ENCODE measurements around the gene PRRX2.

The PRRX2 gene

DNA sequence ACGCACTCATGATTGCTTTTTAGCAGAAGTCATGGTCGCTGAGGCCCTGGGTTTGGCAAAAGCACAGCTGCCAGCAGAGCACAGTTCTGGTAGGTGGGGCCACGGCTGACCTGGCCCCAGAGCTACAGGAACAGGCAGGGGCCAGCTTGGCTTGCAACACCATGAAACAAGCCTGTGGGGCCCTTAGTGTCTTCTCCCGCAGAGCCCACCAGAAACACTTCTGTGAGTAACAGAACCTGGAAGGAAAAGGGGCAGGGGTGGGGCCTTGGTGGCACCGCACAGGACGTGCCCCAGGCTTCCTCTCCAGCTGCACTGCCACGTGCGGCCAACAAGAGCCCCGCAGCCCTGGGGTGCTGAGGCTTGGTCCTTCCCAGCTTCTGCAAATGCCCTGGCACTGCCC lies 28.3 kb upstream of the PRRX2 start:
- no peak for DNase-seq

DNA sequence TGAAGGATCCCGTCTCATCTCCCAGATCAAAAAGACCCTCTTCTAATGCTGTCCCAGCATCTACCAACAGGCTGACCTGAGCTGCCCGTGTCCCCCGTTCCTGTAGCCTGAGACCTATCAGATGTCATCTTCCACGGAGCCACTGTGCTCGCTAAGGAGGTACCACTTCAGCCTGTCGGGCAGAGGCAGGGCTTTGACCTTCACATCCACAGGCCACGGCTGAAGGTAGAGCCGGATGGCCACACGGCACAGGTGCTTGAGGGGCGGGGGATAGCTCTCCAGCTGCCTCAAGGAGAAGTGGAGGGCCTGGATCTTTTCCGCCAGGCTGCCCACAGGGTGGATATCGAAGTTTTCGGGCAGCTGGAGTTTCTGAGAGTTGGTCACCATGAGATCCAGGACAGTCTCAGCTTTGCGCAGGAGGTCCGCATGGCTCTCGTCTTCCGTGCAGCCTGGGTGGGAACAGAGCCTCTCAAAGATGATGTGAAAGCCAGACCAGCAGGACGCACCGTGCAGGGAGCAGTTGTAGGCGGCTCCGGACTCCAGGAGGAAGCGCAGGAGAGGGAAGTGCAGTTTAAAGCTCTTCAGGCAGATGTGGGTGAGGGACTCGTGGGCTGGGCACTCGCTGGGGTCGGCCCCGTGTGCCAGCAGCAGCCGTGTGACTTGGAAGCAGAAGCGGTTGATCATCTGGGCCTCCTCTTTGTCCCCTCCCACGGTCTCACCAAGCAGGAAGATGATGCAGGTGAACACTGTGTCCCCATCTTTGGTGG lies 27.6 kb upstream of the PRRX2 start:
- no peak for DNase-seq

- DNase-seq, result no peak
Observed at GRCh38 chr9:129639034-129639630, 26.3 kb upstream of the PRRX2 start.

DNA sequence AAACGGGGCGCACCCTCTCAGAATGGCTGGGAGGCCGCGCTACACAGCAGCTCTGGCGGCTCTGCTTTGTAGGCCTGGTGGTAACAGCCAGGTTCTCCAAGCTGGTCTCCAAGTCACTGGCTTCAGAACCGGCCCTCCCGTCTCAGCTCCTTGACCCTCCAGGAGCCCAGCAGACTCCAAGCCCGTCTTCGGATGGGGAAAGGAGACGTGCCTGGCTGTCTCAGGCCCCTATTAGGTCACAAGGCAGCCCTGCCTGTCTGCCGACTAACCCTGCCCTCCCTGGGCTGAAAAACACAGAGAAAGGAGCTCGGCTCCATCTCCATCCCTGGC lies 25.7 kb upstream of the PRRX2 start:
- no peak for DNase-seq

GRCh38 chr9:129640086-129640870 lies 25.2 kb upstream of the PRRX2 start:
- no peak for DNase-seq

DNA sequence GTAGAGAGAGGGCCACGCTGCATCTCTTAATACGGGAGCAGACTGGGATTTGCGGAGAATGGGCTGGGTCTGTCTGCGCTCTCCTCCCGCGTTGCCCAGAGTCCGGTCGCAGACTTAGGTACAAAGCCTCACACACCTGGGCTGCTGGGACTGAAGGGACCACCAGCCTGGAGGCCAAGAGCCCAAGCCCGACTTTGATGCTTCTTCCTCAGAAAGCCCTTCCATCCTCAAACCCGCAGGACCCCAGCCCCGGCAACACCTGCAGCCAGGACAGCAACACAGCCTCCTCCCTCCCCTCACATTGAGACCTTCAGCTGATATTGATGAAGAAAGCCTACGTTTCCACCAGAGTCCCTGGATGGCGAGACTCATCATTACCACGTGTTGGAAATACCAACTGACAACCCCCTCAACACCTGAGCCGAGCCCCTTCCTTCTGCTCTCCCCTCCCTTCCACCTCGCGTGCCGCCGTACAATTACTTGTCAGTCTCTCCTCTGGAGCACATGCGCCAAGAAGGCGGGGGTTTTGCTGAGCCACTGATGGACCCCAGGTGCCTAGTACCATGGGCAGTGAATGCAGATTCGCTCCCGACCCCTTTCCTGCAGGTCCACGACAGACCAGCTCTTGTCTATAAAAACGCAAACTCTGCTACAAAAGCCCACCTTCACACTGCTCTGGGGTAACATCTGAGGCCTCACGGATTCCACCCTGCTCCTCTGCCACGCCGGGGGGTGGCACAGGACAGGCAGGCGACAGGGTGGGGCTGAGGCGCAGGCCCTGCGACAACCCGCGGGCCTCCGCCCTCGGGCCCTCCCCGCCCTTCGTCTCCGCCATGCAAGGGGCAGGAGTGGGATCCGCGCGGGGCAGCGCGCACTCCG lies 24.3 kb upstream of the PRRX2 start:
- no peak for DNase-seq

GRCh38 chr9:129641750-129642585 lies 23.5 kb upstream of the PRRX2 start, which contains the start of gene ASB6:
ASB6 (minus strand) TSS chr9:129642151; CDS start chr9:129641999, 152 bp downstream.
- peak; percentile 81 to 83 for DNase-seq

GRCh38 chr9:129643706-129644105 lies 21.7 kb upstream of the PRRX2 start:
- DNase-seq, result no peak

GRCh38 chr9:129644365-129644764 lies 21.1 kb upstream of the PRRX2 start:
- no peak for DNase-seq

GRCh38 chr9:129644902-129645301 lies 20.5 kb upstream of the PRRX2 start:
- DNase-seq, result no peak

DNA sequence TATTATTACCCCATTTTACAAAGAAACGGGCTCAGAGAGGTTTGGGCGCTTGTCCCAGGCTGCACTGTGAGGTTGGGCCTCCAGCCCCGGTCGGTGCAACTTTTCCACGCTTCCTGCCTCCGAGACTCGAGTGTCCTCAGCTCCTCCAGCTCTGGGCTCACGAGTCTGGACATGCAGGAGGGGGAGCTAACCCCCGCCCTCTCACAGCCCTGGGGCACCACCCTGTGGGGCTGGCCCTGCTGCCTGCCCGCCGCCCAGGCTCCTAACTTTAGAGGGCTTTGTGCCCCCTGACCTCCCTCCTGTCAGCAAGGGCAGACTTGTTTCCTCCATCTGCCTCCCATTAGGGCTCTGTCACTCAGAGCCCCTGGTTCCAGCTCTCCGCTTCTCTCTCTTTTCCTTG lies 19.2 kb upstream of the PRRX2 start:
- no peak for DNase-seq

DNA sequence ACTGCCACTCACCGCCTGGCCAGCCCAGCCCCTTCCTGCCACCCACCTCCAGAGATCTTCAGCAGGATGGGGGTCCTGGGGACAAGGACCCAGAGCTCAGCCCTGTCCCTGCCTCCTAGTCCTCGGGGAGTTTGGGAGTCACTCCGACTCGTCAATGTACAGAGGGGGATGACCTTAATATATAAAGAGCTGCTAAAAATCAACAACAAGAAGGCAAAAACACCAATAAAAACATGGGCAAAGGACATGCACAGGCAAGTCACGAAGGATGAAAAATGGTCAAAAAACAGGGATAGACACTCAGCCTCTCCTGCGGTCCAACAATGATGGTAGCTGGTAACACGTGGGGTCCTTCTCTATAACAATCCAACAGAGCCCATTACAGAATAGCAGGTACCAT lies 18.8 kb upstream of the PRRX2 start:
- no peak for DNase-seq

DNA sequence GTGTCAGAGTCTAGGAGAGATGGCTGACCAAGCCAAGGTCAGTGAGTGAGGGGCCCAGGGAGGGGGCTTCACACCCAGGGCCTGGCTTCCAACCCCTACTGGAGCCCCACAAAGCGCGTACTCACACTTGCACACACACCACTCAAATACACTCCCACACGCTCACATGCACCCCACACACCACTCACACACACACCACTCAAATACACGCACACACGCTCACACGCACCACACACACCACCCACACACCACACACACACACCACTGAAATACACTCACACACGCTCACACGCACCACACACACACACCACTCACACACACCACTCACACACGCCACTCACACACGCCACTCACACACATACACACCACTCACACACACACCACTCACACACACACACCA lies 17.8 kb upstream of the PRRX2 start:
- no peak for DNase-seq

GRCh38 chr9:129648092-129648763 lies 17.2 kb upstream of the PRRX2 start:
- no peak for DNase-seq

DNA sequence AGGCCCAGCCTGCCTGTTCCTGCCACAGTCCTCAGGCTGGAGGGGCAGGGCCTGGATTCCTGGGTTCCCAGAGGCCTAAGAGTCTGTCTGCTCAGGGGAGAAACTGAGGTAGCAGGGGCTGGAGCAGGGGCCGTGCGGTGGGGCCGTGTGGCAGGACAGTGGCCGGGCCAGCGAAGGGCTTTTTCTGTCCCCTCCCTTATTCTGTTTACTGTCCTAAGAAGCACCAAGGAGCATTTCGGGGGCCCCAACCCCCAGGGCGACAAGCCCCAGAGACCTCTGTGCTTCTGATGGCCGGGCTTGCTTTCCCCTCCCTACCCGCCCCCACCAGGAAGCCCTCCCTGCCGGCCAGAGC lies 16.7 kb upstream of the PRRX2 start:
- DNase-seq, result no peak

DNA sequence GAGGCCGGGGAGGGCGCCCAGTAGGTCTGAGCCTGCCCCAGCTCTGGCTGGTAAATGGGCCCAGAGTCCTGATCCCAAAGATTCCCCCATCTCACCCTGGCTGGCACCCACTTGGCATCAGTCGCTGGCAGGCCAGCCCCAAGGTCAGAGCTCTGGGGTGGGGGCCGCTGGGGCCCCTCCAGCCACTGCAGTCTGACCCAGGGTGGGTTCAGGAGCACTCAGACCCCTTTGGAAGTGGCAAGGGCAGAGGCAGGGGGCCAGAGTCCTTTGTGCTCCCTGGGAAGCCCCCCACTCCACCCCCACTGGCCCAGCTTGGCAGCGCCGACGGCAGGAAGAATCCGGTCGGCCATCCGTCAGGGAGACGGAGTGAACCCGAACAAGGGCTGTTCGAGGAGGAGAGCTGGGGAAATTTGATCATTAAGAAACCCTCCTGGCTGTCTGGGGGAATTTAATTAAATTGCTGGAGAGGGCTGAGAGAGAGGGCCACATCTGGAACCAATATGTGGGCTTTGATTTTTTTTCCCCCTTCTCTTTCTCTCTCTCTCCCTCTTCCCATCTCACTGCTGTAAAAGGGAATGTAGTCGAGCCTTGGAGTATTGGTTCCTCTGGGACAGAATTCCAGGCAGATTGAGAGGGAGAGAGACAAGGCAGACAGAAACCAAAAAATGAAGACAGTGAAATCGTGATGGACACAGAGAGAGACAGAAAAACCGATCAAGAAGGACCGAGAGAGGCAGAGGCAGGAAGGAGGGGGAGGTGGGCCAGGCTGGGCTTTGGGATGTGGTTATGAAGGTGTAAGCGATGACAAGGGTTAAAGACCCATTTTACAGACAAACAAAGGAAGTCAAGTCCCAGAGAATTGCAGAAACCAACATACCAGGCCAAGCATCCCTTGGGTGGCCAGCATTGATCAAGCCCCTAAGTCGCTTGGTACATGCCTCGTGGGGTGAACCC lies 15.4 kb upstream of the PRRX2 start:
- no peak for DNase-seq

GRCh38 chr9:129650680-129651235 lies 14.7 kb upstream of the PRRX2 start:
- DNase-seq, result no peak

DNA sequence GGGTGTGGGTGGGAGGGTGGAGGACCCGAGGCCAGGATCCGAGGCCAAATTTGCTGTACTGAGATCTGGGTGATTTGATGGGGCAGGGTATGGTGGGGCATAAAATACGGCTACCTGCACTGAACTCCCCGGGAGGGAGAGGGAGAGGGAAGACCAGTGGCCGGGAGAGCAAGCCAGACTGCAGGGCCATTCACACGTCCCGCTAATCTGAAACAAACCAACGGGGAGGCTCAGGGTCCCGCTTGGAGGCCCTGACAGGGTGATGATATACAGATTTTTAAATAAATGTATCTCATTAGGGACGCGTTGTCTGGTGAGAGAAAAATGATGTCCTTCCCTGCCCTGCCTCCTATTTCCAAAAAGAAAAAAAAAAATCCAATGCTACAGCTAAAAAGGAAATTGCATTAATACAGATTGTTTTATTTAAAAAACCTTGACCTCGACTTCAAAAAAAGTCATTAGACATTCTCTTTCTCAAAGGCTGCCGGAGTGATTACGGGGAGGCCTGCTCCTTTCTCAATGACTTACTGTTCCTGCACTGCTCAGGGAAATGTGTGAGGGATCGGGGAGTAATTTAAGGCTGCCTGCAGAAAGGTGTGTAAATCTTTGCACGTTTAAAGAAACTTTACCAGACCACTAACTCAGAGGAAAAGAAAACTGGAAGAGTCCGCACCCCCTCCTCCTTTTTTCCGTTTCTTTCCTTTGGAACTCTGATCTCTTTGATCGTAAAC lies 11.5 kb upstream of the PRRX2 start:
- no peak for DNase-seq

- no peak for DNase-seq
Observed at GRCh38 chr9:129654554-129655040, 10.8 kb upstream of the PRRX2 start.
